ENCODE measurements around the gene CHL1.

The CHL1 gene

DNA sequence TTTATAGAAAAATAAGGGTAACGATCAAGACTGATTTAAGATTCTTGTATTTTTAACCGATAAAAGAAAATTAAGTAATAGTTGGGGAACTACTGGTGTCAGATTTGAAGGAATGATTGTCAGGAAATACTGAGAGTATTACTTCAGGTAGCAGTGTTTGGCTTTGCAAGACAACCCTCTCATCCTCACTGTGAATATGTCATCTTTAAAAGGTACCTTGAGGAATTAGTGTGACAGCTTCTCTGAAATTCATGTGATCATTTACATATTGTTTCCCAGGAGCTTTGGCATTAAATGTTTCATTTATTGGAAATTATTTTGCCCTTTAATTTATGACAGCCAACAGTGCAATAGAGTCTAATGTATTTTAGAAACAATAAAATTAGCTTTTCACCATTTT is 3.3 kb downstream of the CHL1 start:
- H3K4me3 ChIP-seq (ENCODE audit: low read length), result no peak overlapping the region
- TF ChIP-seq, protein P1, sequence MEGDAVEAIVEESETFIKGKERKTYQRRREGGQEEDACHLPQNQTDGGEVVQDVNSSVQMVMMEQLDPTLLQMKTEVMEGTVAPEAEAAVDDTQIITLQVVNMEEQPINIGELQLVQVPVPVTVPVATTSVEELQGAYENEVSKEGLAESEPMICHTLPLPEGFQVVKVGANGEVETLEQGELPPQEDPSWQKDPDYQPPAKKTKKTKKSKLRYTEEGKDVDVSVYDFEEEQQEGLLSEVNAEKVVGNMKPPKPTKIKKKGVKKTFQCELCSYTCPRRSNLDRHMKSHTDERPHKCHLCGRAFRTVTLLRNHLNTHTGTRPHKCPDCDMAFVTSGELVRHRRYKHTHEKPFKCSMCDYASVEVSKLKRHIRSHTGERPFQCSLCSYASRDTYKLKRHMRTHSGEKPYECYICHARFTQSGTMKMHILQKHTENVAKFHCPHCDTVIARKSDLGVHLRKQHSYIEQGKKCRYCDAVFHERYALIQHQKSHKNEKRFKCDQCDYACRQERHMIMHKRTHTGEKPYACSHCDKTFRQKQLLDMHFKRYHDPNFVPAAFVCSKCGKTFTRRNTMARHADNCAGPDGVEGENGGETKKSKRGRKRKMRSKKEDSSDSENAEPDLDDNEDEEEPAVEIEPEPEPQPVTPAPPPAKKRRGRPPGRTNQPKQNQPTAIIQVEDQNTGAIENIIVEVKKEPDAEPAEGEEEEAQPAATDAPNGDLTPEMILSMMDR (conservative IDR thresholded peaks at IDR 0.05; ENCODE audit: low read depth, low read length), result no peak
- DNase-seq (ENCODE audit: low read depth), result no peak

DNA sequence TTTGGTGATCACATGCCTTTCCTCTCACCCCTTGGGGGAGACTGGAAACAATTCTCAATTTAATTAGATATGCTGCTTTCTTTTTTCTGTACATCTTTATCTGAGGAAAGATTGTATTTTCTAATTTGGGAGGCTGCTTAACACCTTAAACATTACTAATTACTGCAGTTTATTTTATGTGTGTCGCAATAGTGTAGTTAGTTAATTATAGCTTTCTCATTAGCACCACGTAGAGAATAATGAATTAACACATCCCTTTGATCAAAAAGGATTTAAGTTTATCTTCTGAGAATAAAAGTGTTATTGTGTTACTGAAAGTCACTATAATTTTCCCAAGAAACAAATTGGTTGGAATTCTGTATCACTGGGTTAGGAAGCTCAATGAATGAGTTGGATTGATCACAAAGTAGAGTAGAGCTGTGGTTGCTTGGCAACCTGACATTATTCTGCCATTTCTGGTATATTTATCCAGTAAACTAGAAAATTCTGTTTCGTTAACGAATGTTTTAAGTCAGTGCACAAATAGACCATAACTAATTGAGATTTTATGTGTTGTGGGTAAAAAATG is 4.3 kb downstream of the CHL1 start:
- H3K4me3 ChIP-seq (ENCODE audit: low read length), result no peak overlapping the region
- TF ChIP-seq, protein P1 (conservative IDR thresholded peaks at IDR 0.05; ENCODE audit: low read depth, low read length), result no peak
- no peak for DNase-seq (ENCODE audit: low read depth)

DNA sequence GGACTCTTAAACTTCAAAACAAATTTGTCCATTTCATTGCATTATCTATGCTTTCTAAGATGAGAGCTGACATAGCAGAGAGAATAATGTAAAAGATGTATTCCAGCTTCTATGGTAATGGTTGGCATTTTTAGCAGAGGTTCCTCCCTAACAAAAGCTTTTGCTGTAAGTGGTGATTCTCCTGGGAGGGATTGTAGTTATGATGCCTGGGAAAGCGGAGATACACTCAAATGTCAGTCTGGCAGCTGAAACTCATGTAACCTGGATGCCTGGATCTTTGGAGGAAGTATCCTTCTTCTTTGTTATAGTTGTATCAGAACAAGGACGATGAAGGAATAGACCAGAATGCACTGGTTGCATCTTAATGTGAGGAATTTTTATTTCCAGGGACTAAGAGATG is 7.5 kb downstream of the CHL1 start:
- TF ChIP-seq, protein P1 (conservative IDR thresholded peaks at IDR 0.05; ENCODE audit: low read depth, low read length), result no peak
- DNase-seq (ENCODE audit: low read depth), result no peak
- no peak overlapping the region for H3K4me3 ChIP-seq (ENCODE audit: low read length)

DNA sequence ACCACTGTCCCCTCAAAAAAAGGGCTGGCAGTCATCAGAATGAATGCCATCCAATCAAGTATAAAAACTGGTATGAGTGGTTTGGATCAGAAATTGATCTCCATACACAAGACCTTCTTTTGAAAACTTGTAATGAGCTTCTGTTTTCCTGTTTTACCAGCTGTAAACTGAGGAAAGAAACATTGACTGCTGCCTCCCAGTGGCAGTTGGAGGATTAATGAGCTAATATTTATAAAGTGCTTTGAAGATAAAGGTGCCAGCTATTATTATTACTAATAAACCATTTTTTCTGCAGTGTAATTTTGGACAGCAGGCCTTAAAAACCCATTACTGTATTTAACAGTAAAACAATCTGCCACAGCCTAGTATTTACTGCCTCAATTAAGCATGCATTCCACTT is 11.4 kb downstream of the CHL1 start:
- H3K4me3 ChIP-seq (ENCODE audit: low read length), result no peak overlapping the region
- TF ChIP-seq, protein P1 (conservative IDR thresholded peaks at IDR 0.05; ENCODE audit: low read depth, low read length), result peak; percentile 9
- no peak for DNase-seq (ENCODE audit: low read depth)

DNA sequence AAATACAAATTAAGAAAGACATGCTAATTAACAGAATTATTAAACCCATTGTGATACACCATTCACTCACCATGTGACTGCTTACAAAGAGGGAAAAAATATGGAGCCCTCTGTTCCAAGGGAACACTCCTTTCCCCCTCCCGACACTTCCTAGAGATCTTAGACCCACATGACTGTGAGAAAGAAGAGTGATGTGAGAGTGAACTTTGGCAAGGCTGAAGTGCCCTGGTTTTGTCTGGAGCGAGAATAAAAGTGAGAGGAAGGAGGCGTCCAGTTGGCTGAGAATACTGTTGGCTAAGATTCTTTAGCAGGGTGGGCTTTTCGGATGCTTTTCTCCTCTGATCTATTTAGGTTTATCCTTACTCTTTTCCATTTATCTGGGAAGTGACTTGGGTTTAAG is 14.1 kb downstream of the CHL1 start:
- no peak overlapping the region for H3K4me3 ChIP-seq (ENCODE audit: low read length)
- TF ChIP-seq, protein P1 (conservative IDR thresholded peaks at IDR 0.05; ENCODE audit: low read depth, low read length), result no peak
- DNase-seq (ENCODE audit: low read depth), result no peak

DNA sequence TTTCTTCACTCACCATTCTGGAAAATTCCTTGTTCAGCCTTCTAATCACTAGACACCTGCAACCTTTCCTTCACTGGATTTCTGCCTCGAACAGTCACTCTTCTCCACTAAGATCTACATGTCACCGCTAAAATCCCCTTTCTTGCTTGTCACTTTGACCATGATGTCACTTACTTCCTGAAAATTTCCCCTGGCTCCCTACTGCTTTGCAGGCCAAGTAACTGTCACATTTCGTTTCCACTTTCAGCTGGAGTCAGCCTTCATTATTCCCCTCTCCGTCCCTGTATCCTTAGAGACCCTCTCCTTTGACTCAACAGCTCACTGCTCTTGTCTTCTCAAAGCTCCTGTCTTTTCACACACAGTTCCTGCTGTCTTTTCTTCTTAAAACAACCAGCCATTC is 15.9 kb downstream of the CHL1 start:
- H3K4me3 ChIP-seq (ENCODE audit: low read length), result no peak overlapping the region
- DNase-seq (ENCODE audit: low read depth), result no peak
- TF ChIP-seq, protein P1 (conservative IDR thresholded peaks at IDR 0.05; ENCODE audit: low read depth, low read length), result no peak

DNA sequence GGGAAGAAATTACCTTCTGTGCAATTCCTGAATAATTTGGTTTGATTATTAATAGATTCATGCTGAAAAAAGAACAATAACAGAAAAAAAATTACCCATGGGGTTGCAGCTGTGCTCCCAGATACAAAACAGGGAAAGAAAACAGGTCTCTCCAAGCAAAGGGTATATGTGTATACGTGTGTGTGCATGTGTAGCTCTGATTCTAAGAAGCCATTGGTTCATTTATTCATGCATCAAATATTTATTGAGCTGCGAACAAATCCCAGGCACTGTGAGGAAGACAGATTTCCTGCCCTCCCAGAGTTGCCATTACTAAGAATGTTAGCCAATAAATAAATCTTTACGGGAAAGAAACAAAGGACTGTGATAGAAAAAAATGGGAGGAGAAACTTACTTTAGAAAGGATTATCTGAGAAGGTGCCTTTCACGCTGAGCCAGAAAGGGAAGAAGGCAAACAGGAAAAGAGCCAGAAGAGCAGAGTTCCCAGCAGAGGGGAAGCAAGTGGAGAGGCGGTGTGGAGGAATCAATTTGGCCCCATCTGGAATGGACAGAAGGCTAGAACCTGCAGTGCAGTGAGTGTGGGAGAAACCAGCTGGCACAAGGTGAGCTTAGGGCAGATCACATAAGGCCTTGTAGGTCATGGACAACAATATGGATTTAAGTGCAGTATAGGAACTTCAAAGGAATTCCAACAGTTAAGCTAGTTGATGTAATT is 20.7 kb downstream of the CHL1 start:
- TF ChIP-seq, protein P1 (conservative IDR thresholded peaks at IDR 0.05; ENCODE audit: low read depth, low read length), result no peak
- no peak overlapping the region for H3K4me3 ChIP-seq (ENCODE audit: low read length)
- DNase-seq (ENCODE audit: low read depth), result no peak
